GM23338 (cell line): Measurements from ENCODE around the gene SLC2A13. TPM values are rescaled to one million over a fixed set of nuclear protein-coding genes. Genes with fewer than 3 reads are reported as not detected.

Source experiments
- ATAC-seq: fragments of 200-7000 bp; cut with Tn5 transposase; 3 replicates; pipeline ENCODE4 v1.9.1; 2020
- DNase-seq: peaks from one replicate; pipeline ENCODE4 v3.0.0-alpha.2; 2015; ENCODE audit warnings: low spot score
- H2AFZ ChIP-seq: fragments of 200-600 bp; sonication (generic); 2 replicates; pipeline ENCODE4 v1.8.0; 2016; ENCODE audit warnings: antibody characterized with exemption, mild to moderate bottlenecking, moderate library complexity
- H3F3A ChIP-seq: fragments of 200-600 bp; sonication (generic); replicated peaks from 2 replicates; pipeline ENCODE4 v1.8.0; 2017; ENCODE audit warnings: antibody characterized with exemption, mixed run types, low read depth
- H3K27ac ChIP-seq: fragments of 200-600 bp; sonication (generic); 2 replicates; pipeline ENCODE4 v1.6.1; 2016; ENCODE audit warnings: low read depth
- H3K27me3 ChIP-seq: fragments of 200-600 bp; sonication (generic); 2 replicates; pipeline ENCODE4 v1.8.0; 2016; ENCODE audit warnings: mild to moderate bottlenecking, mixed run types, moderate library complexity; ENCODE audit not compliant: insufficient read depth
- H3K36me3 ChIP-seq: fragments of 200-600 bp; sonication (generic); 2 replicates; pipeline ENCODE4 v1.8.0; 2016; ENCODE audit warnings: mild to moderate bottlenecking; ENCODE audit not compliant: insufficient read depth
- H3K4me1 ChIP-seq: fragments of 200-600 bp; sonication (generic); 2 replicates; pipeline ENCODE4 v1.8.0; 2016; ENCODE audit warnings: mild to moderate bottlenecking, moderate library complexity; ENCODE audit not compliant: insufficient read depth
- H3K4me2 ChIP-seq: fragments of 200-600 bp; sonication (generic); 2 replicates; pipeline ENCODE4 v1.7.1; 2017; ENCODE audit warnings: mixed run types
- H3K4me3 ChIP-seq: fragments of 200-600 bp; sonication (generic); 2 replicates; pipeline ENCODE4 v1.6.1; 2016; ENCODE audit warnings: mixed run types
- H3K79me2 ChIP-seq: fragments of 200-600 bp; sonication (generic); replicated peaks from 2 replicates; pipeline ENCODE4 v1.8.0; 2017; ENCODE audit warnings: mild to moderate bottlenecking; ENCODE audit not compliant: insufficient read depth
- H3K9me2 ChIP-seq: fragments of 200-600 bp; sonication (generic); 2 replicates; pipeline ENCODE4 v1.8.0; 2017; ENCODE audit not compliant: insufficient read depth
- H4K20me1 ChIP-seq: fragments of 200-600 bp; sonication (generic); replicated peaks from 2 replicates; pipeline ENCODE4 v1.8.0; 2017; ENCODE audit warnings: mild to moderate bottlenecking; ENCODE audit not compliant: insufficient read depth
- H3K27ac Mint-ChIP-seq: 2 replicates; pipeline ENCODE4 v1.8.0; 2020; ENCODE audit warnings: inconsistent platforms, mild to moderate bottlenecking, moderate library complexity, mixed read lengths
- H3K27me3 Mint-ChIP-seq: 3 replicates; pipeline ENCODE4 v1.8.0; 2022; ENCODE audit warnings: low read depth, mild to moderate bottlenecking, moderate library complexity, mixed read lengths, inconsistent platforms; ENCODE audit not compliant: insufficient read depth, poor library complexity
- H3K36me3 Mint-ChIP-seq: 3 replicates; pipeline ENCODE4 v1.8.0; 2021; ENCODE audit warnings: low read depth, mild to moderate bottlenecking, inconsistent platforms, moderate library complexity, mixed read lengths
- H3K4me1 Mint-ChIP-seq: 3 replicates; pipeline ENCODE4 v1.8.0; 2020; ENCODE audit warnings: mild to moderate bottlenecking, inconsistent platforms, mixed read lengths
- H3K4me3 Mint-ChIP-seq: 3 replicates; pipeline ENCODE4 v1.8.0; 2021; ENCODE audit warnings: moderate library complexity, mild to moderate bottlenecking, inconsistent platforms, mixed read lengths
- H3K9me3 Mint-ChIP-seq: 3 replicates; pipeline ENCODE4 v1.8.0; 2020; ENCODE audit warnings: moderate library complexity, mild to moderate bottlenecking, inconsistent platforms, mixed read lengths
- JUNB ChIP-seq: IDR thresholded peaks from one replicate; pipeline ENCODE4 v1.6.1; 2016; ENCODE audit warnings: antibody characterized with exemption; ENCODE audit not compliant: unreplicated experiment
- NANOG ChIP-seq: IDR thresholded peaks from 2 replicates; pipeline ENCODE4 v1.6.1; 2016; ENCODE audit warnings: antibody characterized with exemption, borderline replicate concordance
- STAT1 ChIP-seq: IDR thresholded peaks from one replicate; pipeline ENCODE4 v1.6.1; 2016; ENCODE audit warnings: antibody characterized with exemption; ENCODE audit not compliant: unreplicated experiment
- ZNF114 ChIP-seq: fragments of 250-450 bp; sonication (Bioruptor Pico); IDR thresholded peaks from 2 replicates; pipeline ENCODE4 v1.5.0; 2020; ENCODE audit warnings: mild to moderate bottlenecking, moderate library complexity
- ZNF331 ChIP-seq: fragments of 250-450 bp; sonication (Bioruptor Pico); IDR thresholded peaks from 2 replicates; pipeline ENCODE4 v1.5.0; 2020; ENCODE audit warnings: low read depth, mild to moderate bottlenecking, moderate library complexity
- polyA plus RNA-seq: library from polyadenylated mRNA; unstranded; fragments of >200 nt; fragmentation: Nextera tagmentation; extraction: Ambion mirVana; gene quantifications from 2 replicates; pipeline ENCODE4 v1.2.1, GENCODE V29; 2016
- total RNA-seq: library from RNA; depleted of rRNA; stranded (reverse); fragments of >200 nt; shearing (Covaris generic); gene quantifications from 2 replicates; pipeline ENCODE4 v1.2.3, GENCODE V29; 2014
- TF ChIP-seq, protein P1 (sequence below): fragments of 250-450 bp; sonication (Bioruptor Pico); IDR thresholded peaks from 2 replicates; pipeline ENCODE4 v1.5.0; 2020; ENCODE audit warnings: mild to moderate bottlenecking, moderate library complexity
- TF ChIP-seq, protein P2 (sequence below), 2 experiments: fragments of 200-600 bp in 1 of 2; sonication (generic) in 1 of 2; conservative IDR thresholded peaks; 2 replicates each; pipeline versions ENCODE4 v1.5.1 to v1.6.1; 2016 to 2017; ENCODE audit warnings: antibody characterized with exemption in 2 of 2, low read depth in 2 of 2, mild to moderate bottlenecking in 2 of 2, moderate library complexity in 1 of 2

SLC2A13 gene
- total and polyA plus RNA-seq, 2 experiments from 2014 or later: 6.8 to 22.7 TPM

DNA sequence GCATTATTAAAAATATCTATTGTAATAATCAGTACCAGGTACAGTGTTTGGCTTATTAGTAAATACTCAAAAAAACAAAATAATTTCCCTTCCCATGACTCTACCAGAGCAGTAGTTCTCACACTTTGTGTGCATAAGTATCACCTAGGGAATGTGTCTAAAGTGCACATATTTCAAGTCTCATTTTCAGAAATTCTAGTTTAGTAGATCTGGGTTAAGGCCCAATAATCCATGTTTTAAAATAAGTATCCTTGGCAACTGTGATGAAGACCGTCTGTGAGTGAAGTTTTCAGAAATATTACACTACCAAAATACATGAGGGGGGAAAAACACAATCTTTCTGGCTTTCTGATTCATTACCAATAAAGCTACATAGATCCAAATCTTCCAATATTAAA is 237.6 kb downstream of the SLC2A13 start (continued):
- TF ChIP-seq, protein P1, sequence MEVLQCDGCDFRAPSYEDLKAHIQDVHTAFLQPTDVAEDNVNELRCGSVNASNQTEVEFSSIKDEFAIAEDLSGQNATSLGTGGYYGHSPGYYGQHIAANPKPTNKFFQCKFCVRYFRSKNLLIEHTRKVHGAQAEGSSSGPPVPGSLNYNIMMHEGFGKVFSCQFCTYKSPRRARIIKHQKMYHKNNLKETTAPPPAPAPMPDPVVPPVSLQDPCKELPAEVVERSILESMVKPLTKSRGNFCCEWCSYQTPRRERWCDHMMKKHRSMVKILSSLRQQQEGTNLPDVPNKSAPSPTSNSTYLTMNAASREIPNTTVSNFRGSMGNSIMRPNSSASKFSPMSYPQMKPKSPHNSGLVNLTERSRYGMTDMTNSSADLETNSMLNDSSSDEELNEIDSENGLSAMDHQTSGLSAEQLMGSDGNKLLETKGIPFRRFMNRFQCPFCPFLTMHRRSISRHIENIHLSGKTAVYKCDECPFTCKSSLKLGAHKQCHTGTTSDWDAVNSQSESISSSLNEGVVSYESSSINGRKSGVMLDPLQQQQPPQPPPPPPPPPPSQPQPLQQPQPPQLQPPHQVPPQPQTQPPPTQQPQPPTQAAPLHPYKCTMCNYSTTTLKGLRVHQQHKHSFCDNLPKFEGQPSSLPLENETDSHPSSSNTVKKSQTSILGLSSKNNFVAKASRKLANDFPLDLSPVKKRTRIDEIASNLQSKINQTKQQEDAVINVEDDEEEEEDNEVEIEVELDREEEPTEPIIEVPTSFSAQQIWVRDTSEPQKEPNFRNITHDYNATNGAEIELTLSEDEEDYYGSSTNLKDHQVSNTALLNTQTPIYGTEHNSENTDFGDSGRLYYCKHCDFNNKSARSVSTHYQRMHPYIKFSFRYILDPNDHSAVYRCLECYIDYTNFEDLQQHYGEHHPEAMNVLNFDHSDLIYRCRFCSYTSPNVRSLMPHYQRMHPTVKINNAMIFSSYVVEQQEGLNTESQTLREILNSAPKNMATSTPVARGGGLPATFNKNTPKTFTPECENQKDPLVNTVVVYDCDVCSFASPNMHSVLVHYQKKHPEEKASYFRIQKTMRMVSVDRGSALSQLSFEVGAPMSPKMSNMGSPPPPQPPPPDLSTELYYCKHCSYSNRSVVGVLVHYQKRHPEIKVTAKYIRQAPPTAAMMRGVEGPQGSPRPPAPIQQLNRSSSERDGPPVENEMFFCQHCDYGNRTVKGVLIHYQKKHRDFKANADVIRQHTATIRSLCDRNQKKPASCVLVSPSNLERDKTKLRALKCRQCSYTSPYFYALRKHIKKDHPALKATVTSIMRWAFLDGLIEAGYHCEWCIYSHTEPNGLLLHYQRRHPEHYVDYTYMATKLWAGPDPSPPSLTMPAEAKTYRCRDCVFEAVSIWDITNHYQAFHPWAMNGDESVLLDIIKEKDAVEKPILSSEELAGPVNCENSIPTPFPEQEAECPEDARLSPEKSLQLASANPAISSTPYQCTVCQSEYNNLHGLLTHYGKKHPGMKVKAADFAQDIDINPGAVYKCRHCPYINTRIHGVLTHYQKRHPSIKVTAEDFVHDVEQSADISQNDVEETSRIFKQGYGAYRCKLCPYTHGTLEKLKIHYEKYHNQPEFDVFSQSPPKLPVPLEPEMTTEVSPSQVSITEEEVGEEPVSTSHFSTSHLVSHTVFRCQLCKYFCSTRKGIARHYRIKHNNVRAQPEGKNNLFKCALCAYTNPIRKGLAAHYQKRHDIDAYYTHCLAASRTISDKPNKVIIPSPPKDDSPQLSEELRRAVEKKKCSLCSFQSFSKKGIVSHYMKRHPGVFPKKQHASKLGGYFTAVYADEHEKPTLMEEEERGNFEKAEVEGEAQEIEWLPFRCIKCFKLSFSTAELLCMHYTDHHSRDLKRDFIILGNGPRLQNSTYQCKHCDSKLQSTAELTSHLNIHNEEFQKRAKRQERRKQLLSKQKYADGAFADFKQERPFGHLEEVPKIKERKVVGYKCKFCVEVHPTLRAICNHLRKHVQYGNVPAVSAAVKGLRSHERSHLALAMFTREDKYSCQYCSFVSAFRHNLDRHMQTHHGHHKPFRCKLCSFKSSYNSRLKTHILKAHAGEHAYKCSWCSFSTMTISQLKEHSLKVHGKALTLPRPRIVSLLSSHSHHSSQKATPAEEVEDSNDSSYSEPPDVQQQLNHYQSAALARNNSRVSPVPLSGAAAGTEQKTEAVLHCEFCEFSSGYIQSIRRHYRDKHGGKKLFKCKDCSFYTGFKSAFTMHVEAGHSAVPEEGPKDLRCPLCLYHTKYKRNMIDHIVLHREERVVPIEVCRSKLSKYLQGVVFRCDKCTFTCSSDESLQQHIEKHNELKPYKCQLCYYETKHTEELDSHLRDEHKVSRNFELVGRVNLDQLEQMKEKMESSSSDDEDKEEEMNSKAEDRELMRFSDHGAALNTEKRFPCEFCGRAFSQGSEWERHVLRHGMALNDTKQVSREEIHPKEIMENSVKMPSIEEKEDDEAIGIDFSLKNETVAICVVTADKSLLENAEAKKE (CRISPR knock-in tag): no peak
- TF ChIP-seq ZNF114 (CRISPR knock-in tag): no peak
- TF ChIP-seq ZNF331: no peak

DNA sequence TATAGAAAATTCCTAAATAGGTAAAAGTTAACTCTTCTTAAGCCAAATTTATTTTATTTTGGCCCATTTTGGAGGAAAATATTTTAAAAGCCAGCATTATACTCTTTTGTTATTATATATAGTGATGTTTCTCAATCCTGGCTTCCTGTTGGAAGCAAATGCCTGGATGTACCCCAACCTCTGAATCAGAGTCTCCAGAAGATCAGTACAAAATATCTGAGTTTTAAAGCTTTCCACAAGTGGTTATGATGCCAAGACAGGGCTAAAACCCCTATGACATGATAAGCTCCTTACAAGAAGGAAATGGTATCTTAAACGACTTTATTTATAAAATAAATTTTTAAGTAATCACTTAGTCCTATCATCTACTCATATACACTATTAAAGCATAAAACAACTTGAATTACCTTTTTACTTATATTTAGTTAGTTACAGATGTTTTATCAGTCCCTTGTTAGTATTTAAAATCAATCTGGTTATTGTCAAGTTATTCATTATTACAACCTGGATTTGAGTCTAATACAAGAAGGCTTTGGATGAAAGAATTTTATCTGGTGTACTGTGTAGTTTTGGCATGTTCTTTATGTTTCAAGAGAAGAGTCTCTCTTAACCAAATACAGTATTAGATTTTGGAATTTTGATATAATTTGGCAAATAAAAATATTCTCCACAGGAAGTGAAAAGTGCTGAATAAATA is 238.1 kb downstream of the SLC2A13 start:
- no peak overlapping the region for H3K4me3 Mint-ChIP-seq
- peaks cover 4% of the 10 kb centered on the region; the same call in 1 of the 3 replicates for H3K36me3 Mint-ChIP-seq
- no peak for ATAC-seq
- H3K79me2 ChIP-seq: no peaks in the 10 kb centered on the region
- H3K9me2 ChIP-seq: 0 out of 2 replicates have a peak, but pooled peaks cover 3% of the 10 kb centered on the region
- no peak overlapping the region for H3K27ac ChIP-seq
- no peak overlapping the region for H3K27ac Mint-ChIP-seq
- H4K20me1 ChIP-seq: no peaks in the 10 kb centered on the region
- H3K4me3 ChIP-seq: no peak overlapping the region
- DNase-seq: no peak
- no peaks in the 10 kb centered on the region for H3F3A ChIP-seq
- H3K4me1 Mint-ChIP-seq: no peaks in the 10 kb centered on the region
- no peak overlapping the region for H2AFZ ChIP-seq
- H3K4me2 ChIP-seq: no peak overlapping the region
- H3K4me1 ChIP-seq: no peaks in the 10 kb centered on the region
- no peaks in the 10 kb centered on the region for H3K36me3 ChIP-seq
- H3K27me3 ChIP-seq: no peaks in the 10 kb centered on the region
- H3K9me3 Mint-ChIP-seq: no peaks in the 10 kb centered on the region; the same call in 2 of the 3 replicates
- no peaks in the 10 kb centered on the region for H3K27me3 Mint-ChIP-seq
- TF ChIP-seq, protein P1 (CRISPR knock-in tag): no peak
- no peak for TF ChIP-seq STAT1
- TF ChIP-seq JUNB: no peak
- TF ChIP-seq, protein P2, sequence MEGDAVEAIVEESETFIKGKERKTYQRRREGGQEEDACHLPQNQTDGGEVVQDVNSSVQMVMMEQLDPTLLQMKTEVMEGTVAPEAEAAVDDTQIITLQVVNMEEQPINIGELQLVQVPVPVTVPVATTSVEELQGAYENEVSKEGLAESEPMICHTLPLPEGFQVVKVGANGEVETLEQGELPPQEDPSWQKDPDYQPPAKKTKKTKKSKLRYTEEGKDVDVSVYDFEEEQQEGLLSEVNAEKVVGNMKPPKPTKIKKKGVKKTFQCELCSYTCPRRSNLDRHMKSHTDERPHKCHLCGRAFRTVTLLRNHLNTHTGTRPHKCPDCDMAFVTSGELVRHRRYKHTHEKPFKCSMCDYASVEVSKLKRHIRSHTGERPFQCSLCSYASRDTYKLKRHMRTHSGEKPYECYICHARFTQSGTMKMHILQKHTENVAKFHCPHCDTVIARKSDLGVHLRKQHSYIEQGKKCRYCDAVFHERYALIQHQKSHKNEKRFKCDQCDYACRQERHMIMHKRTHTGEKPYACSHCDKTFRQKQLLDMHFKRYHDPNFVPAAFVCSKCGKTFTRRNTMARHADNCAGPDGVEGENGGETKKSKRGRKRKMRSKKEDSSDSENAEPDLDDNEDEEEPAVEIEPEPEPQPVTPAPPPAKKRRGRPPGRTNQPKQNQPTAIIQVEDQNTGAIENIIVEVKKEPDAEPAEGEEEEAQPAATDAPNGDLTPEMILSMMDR (conservative IDR thresholded peaks at IDR 0.05; ENCODE audit: low read depth in 2 of 2): no peak
- TF ChIP-seq NANOG: no peak
